Activated CD4-positive, alpha-beta T cell treated with anti-CD3 and anti-CD28 coated beads, Interleukin-2, amount 50 U/mL, for 16 hours (primary cell): ENCODE results near the gene COX6B2.

Experiments
- DNase-seq: peaks from one replicate; pipeline ENCODE4 v3.0.0-alpha.2; 2020

Gene COX6B2

GRCh38 chr19:55362174-55362989 is 7.9 kb upstream of the COX6B2 start:
- DNase-seq, result no peak

GRCh38 chr19:55360902-55361301 is 6.4 kb upstream of the COX6B2 start:
- DNase-seq, result no peak

GRCh38 chr19:55358943-55359908 is 4.7 kb upstream of the COX6B2 start:
- no peak for DNase-seq

GRCh38 chr19:55358493-55358892 is 4.0 kb upstream of the COX6B2 start:
- no peak for DNase-seq

- DNase-seq, result no peak
Observed at GRCh38 chr19:55355213-55355821, 798 bp upstream of the COX6B2 start.

DNA sequence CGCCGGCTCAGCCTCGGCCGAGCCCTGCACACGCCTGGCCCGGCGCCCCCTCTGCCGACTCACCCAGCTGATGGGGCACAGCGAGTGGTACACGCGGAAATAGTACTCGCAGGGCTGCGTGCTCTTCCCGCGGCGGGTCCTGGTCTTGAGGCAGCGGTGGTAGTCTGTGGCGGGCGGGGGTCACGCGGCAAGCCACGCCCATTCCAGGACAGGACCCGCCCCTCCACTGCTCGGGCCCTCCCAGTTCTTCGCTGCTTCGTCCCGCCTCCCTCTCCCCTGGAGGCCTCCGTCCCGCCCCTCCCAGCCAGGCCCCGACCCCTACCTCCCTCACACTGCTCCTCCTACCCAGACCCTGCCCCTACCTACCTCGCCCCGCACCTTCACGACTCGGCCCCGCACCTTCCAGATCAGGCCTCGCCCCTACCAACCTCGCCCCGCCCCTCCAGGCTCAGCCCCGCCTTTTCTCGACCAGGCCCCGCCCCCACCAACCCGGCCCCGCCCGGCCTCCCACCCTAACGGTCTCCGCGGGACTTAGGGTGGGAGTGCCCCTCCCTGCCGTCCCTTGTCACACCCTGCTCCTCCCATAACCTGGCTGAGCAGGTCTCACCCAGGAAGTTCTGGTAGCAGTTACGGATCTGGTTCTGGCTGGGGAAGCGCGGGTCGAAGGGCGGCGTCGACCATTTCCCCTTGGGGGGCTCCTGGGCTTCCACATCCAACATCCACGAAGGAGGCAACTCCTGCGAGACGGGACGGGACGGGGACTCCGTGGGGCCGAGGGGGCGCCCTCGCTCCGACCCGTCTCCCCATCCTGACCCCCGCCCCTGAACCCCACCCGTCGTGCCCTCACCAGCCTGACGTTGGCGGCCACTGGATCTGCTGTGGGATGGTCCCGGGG is 469 bp downstream of the COX6B2 start:
- no peak for DNase-seq

- no peak for DNase-seq
Observed at GRCh38 chr19:55353356-55353802, 1.1 kb downstream of the COX6B2 start.

GRCh38 chr19:55352549-55353145 is 1.9 kb downstream of the COX6B2 start:
- no peak for DNase-seq

GRCh38 chr19:55352040-55352439 is 2.5 kb downstream of the COX6B2 start:
- DNase-seq, result no peak

GRCh38 chr19:55350620-55351315 is 3.8 kb downstream of the COX6B2 start:
- no peak for DNase-seq

GRCh38 chr19:55348317-55349034 is 6.0 kb downstream of the COX6B2 start:
- DNase-seq, result no peak

DNA sequence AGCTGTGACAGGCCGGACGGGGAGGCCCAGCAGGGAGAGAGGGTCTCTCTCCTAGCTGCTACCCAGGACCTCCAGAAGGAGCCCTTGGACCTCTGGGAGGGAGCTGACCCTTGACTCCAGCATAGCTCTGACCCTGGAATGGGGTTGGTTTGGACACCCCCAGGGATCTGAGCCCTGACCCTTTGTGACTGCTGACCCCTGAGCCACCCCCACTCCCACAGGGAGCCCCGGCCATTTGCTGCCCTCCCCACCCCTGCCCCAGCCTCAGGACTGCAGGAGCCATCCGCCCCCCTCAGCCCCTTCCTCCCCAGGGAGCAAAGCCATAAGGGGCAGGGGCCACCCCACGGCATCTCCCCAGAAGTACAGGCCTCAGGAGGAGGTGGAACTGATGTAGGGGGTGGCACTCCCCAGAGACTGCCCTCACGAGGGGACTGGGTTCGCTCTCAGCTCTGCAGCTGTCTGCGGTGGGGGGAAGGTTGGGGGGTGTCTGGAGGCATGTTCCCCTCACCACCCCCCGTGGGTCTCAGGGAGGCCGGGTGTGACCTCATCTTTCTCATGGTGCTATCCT is 7.0 kb downstream of the COX6B2 start:
- DNase-seq, result no peak

GRCh38 chr19:55346725-55347441 is 7.6 kb downstream of the COX6B2 start:
- no peak for DNase-seq

DNA sequence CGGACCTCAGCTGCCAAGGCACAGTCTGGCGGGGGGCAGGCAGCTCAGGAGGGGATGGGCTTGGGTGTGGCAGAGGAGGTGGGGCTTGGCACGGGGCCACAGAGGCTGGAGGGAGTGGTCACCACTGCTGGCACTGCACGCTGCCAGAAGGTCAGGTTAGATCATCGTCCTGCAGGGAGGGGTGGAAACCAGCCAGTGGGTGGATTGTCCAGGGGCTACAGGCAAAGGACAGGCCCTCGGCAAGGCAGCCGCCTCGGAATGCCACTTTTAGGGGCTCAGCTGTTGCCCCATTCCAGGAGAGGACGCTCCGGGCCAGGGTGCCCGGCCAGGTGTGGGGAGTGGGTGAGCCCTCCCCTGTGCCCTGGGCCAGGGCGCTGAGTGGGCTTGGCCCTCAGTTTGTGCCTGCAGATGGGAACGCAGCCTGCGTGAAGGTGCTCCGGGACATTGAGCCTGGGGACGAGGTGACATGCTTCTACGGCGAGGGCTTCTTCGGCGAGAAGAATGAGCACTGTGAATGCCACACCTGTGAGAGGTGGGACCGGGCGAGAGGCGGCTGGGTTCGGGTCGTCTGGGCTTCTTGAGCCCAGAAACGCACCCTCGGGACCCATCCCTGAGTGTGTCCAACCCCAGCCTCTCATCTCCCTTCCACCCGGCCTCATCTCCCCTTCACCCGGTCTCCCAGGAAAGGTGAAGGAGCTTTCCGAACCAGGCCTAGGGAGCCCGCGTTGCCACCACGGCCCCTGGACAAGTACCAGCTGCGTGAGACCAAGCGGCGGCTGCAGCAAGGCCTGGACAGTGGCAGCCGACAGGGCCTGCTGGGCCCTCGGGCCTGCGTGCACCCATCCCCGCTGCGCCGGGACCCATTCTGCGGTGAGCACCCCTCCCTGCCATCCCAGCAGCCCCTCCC is 8.4 kb downstream of the COX6B2 start:
- DNase-seq, result no peak

DNA sequence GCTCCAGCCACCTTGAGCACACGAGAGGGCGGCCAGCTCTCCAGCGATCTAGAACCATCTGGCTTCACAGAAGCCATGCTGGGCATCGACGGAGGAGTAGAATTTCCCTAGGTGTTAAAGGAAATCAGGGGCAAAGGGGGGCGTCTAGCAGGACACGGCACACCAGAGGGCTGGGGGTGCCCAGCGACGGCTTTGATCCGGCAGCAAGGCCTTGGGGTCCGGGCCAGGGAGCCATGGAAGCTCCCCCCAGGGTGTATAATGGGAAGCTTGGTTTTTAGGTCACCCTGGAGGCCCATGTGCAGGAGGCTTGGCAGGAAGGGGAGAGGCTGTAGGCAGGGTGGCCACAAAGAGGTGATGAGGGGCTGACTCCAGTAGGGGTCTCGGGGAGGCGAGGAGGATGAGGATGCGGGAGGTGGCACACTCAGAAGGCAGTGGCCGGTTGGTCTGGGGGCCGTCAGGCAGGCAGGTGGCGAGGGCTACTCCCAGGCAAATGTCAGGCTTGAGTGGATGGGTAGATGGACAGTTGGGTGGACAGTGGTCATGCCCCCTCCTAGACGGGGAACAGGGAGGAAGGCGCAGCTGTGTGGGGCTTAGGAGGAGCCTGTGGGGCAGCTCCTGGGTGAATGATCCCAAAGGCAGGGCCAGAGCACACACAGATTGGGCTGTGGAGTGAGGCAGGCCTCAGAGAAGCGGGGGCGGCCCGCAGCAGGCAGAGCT is 9.3 kb downstream of the COX6B2 start:
- DNase-seq, result no peak

- no peak for DNase-seq
Observed at GRCh38 chr19:55344444-55344843, 10.1 kb downstream of the COX6B2 start.
